SHP77 treated with DMSO at 0.1 percent for 48 hours (cell line): Measurements from ENCODE around the gene PSKH1.
"Not testable (repeated sequence)": the region's sequence is repeated elsewhere in the genome, so short reads cannot be mapped to it uniquely, and the experiment has no call there.

ENCODE experiments used
- DNase-seq: peaks from one replicate; lab custom pipeline; 2025; lab: John Stamatoyannopoulos, UW

Gene PSKH1

DNA sequence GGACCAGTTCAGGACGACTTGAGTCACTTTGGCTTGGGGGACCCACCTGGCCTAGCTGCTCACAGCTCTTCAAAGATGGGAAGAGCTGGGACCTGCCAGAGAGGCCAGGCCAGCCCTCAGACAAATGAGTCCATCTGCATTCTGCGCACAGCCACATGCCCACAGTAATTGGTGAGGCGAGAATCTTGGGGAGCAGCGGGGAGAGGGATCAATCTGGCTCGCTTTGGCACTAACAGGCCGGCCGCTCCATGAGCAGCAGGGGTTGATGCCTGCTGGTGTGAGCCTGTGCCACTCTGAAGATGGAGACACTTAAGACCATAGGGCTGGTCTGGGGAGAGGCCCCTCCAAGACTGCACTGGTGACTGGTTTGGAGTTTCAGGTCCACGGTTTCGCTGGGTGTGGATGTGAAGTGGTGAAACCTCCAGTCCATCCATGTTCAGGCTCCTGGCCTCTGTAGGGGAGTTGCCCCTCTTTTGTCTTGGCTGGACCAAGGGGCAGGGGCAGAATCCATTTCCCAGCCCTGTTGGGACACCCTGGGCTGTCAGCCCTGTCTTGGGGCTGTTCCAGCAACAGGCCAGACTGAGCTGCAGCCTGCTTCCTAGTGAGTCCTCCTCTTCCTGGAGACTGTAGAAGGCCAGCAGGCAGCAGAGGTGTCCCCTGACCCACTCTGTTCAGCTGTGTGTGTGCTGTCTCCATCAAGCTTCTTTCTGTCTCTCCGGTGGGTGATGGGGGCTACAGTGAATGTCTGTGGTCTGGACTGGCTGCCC, 31.3 kb downstream of the PSKH1 start:
- no peak for DNase-seq

DNA sequence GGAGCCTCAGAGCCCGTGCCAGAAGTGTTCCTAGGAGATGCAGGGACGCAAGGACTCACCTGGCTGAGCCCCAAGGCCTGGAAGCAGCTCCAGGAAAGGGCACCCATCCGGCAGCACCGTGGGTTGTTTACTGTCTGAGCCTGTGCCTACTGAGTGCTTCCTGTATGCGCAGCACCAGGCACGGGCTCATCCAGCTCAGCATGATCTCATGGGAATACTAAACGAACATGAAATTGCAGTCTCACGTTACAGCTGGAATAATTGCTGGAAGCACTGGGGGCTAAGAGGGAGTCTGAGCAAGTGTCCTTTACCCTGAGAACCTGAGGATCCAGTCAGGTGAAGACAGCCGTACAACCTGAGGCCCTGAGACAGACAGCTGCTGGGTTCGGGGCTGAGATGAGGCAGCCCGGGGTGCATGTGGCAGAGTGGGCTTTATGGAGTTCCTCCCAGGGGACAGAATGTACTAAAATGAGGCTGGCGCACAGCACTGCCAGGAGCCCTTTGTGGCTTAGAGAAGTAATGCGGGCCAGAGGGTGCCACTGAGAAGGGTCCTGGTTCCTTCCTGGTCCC, 33.2 kb downstream of the PSKH1 start:
- peak; percentile 67 for DNase-seq

DNA sequence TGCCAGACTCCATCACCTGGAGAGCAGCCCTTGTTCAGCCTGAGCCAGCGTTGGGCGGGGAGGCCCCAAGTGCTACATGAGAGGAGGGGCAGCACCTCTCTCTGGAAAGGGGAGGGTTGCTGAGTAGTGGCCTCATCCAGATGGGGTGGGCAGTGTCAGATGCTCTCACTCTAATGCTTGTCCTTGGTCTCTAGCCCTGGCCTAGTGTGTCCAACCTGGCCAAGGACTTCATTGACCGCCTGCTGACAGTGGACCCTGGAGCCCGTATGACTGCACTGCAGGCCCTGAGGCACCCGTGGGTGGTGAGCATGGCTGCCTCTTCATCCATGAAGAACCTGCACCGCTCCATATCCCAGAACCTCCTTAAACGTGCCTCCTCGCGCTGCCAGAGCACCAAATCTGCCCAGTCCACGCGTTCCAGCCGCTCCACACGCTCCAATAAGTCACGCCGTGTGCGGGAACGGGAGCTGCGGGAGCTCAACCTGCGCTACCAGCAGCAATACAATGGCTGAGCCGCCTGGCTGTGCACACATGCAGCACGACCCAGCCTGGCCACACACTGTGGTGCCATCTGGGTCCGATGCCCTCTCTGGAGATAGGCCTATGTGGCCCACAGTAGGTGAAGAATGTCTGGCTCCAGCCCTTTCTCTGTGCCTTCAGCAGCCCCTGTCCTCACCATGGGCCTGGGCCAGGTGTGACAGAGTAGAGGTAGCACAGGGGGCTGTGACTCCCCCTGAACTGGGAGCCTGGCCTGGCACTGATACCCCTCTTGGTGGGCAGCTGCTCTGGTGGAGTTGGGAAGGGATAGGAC, 34.3 kb downstream of the PSKH1 start:
- no peak for DNase-seq

DNA sequence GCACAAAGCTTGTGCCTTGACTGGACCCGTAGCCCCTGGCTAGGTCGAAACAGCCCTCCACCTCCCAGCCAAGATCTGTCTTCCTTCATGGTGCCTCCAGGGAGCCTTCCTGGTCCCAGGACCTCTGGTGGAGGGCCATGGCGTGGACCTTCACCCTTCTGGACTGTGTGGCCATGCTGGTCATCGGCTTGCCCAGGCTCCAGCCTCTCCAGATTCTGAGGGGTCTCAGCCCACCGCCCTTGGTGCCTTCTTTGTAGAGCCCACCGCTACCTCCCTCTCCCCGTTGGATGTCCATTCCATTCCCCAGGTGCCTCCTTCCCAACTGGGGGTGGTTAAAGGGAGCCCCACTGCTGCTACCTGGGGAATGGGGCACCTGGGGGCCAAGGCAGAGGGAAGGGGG, 35.1 kb downstream of the PSKH1 start:
- no peak for DNase-seq

DNA sequence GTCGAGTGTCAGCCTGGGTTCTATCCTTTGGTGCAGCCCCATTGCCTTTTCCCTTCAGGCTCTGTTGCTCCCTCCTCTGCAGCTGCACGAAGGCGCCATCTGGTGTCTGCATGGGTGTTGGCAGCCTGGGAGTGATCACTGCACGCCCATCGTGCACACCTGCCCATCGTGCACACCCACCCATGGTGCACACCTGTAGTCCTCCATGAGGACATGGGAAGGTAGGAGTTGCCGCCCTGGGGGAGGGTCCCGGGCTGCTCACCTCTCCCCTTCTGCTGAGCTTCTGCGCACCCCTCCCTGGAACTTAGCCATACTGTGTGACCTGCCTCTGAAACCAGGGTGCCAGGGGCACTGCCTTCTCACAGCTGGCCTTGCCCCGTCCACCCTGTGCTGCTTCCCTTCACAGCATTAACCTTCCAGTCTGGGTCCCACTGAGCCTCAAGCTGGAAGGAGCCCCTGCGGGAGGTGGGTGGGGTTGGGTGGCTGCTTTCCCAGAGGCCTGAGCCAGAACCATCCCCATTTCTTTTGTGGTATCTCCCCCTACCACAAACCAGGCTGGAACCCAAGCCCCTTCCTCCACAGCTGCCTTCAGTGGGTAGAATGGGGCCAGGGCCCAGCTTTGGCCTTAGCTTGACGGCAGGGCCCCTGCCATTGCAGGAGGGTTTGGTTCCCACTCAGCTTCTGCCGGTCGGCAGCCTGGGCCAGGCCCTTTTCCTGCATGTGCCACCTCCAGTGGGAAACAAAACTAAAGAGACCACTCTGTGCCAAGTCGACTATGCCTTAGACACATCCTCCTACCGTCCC, 35.7 kb downstream of the PSKH1 start:
- peak; percentile 14 for DNase-seq

DNA sequence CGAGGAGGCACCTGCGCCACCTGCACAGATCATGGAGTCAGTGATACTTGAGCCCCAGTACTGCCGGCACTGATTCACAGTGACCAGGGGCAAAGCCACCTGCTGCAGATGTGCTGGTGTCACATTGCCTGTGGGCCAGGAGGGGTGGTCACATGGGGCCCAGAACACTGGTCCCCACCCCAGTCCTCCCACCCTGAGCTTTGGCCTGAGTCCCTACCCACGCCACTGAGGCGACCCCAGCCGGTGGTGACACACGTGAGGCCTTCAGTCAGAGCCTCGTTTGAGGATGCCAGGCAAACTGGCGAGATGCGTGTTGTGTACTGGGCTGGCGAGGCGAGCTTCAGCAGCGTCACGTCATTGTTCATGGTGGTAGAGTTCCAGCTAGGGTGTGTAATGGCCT, 37.1 kb downstream of the PSKH1 start:
- no peak for DNase-seq

DNA sequence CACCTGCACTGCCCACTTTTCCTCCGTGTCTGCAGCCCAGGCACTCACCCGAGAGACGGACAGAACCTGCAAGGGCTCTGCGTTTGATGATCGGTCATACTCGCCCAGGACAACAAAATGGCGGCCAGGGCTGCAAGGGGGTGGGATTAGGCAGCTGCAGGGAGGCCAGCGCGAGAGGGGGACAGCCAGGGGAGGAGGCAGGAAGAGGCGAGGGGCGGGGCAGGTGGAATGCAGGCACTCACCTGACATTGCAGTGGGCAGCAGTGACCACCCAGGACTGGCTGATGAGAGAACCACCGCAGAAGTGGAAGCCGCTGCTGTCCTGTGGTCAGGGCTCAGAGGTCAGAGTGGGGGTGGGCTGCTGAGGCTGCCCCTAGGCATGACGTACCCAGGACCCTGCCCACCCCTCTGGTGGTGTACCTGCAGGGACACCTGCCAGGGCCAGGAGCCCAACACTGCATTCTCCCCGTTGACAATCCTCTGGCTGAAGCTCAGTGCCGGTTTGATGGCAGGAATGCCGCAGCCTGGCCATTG, 37.7 kb downstream of the PSKH1 start:
- DNase-seq, result no peak

DNA sequence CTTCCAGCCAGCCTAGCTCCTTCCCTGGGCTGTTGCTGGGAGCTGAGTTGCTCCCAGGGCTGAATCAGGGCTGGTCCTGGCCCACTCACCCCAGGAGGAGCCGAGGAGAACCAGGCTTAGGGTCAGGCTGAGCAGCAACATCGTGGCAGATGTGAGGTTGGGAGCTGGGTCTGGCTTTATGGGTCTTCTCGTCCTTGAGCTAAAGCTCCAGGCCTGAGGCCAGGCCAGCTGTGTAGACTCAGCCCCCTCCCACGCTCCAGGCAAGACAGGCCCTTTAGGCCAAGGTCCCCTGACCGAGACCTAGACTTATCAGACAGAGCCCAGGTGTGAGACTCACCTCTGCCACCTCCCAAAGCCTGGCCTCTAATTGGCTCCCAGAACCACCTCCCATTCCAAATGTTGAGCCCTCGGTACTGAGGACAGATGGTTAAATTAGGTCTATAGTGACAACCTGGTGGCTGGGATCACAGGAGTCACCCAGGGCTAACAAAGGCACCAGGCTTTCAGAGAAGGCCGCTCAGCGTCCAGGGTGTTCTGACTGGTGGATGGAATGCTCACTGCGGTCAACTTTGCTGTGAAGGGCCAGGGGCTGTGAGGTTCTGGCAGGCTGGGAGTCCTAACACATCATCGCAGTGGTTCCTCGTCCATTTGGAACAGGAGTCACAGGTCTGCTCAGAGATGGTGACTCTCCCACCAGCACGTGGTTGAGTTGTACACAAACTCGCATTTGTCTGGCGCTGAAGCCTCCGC, 38.8 kb downstream of the PSKH1 start, which contains the start of gene CTRL:
Gene CTRL (minus strand): TSS at position 151 of the 750 bp plus-strand sequence. CDS start 10 bp downstream, at position 141.
- no peak for DNase-seq

DNA sequence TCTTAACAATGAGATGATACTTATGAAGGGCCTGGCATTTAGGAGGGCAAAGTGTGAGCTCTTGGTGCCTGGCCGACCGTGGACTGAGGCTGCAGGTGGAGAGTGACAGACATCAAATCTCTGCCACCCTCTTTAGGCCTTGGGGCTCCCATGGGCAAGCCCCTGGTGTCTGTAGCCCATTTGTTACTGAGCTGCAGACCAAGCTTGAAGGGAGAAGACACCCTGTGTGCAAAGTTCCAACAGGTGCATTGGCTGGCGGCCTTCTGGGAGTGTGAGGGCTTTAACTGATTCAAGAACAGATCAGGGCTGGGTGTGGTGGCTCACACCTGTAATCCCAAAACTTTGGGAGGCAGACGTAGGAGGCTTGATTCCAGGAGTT, 39.4 kb downstream of the PSKH1 start:
- DNase-seq, result no peak

DNA sequence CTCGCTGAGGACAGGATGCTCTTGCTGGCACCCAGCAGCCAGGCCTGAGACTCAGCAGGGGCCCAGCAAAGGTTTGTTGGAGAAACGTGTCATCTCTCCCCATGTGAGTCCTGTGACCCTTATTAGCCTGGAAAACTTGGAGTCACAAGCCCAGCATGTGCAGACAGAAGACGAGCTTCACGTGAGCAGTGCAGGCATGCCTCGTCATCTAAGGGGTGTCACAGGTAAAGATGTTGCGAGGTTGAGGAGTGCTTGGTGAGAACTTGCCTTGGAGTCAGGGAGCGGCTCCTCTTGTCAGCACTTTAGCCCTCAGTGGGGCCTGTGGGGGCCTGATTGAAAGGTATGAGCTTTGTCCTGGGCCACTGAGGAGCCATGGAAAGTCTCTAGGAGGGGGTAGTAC, 40.8 kb downstream of the PSKH1 start:
- no peak for DNase-seq

DNA sequence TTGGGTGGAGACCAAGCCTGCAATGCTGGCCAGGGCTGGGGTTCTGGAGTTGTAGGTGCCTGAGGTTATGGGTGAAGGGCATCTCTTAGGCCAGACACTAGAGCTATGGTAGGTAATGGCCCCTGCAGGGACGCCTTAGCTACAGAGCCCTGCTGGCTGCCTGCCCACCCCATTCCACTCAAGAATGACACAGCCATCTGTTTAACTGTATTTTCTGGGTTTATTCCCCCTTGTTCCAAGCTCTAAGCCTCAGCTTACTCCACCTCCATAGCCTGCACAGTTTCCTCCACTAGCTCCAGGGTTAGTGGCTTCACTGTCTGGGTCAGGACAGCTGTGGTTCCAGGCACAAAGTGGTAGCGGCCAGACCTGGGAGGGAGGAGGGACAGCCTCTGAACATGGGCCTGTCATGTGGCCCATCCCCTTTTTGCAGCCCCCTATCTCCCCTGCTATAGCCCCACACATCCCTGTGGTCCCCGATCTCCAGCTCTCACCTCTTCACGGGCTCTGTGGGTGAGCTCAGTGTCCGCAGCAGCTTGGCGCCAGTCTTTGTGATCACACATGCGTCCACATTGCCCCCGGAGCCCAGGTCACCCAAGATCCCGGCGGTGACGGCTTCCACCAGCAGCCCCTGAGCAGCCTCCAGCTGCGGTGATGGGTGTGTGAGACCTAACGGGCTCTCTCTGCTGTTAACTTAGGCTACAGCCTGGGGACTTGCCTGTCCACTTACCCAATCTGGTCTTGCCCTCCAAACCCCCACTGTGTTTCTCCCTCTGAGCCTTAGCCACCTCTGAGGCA, 41.4 kb downstream of the PSKH1 start:
- DNase-seq, result no peak

DNA sequence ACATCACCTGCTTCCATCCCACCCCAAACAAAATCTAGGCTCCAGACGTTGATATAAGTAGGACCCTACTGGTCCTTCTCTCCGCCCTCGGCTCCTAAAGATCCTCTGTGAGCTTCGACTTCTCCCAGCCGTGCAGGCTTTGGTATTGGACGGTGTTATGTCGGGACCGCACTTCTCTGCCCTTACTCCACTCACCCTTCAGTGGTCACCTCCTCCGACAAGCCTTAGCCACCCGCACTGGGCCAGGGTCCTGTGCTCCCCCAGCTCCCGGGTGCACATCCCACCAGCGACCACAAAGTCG, 42.0 kb downstream of the PSKH1 start:
- no peak for DNase-seq

DNA sequence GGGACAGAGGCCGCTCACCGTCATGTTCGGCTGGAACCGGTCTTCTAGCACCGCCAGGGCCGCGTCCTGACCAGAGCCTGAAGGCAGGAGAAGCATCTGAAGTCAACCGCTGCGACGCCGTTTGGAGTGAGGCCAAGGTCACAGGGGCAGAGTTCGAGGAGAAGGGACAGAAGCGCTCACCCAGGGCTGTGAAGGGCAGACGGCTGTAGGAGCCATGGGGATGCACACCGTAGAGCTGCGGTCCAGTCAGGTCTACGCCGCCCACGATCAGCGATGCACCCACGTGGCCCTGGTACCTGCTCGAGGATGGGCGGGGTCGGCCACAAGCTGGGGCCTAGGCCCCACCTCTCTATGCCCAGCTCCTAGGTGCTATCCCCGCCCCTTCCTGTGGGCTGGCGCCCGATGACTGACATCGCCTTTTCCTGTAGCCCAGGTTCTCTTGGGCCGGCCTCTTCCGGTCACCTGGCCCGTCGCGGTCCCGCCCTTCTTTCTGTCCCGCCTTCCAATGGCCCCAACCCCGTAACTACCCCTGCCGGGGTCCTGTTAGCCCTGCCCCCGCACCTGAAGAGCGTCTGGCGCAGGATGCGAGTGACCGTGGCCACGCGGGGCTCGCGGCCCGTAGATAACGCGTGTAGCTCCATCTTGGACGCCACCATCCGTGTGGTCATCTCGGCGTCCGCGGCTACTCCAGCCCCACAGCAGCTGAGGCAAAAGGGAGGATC, 42.5 kb downstream of the PSKH1 start:
- DNase-seq, result peak; percentile 91

DNA sequence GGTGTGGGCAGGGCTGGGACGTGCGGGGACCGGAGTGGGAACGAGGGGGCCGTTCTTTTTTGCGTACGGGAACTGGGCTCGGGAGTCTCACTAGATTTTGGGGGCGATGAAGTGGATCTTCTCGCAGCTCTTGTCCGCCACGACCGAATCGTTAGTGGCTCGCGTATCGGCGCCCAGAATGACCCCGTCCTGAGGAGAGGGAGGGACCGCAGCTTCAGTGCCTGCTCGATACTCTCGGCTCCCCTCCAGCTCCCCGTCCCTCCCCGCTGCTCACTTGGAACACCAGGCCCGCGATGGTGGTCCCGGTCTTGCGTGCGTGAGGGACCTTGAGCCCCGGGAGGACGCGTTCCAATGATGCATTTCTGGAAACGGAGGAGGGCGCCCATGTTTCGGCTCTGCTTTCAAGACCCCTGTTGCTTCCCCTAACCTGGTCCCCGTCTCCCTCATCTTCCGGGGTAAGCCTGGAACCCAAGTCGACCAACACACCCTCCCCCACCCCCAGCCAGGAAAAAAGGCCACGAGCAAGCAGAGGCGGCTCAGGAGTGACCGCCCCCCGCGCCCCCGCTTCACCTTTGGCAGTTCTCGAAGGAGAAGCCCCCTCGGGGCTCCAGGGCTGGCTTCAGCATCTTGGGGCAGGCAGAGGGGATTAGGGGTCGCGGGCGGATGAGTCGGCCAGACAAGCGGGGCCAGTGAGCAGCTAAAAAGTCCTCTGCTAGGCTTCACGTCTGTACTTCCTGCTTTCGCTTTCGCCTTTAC, 43.2 kb downstream of the PSKH1 start, which contains the start of gene PSMB10:
Gene PSMB10 (minus strand): TSS at position 727 of the 756 bp plus-strand sequence. CDS start 101 bp downstream, at position 626.
- no peak for DNase-seq

DNA sequence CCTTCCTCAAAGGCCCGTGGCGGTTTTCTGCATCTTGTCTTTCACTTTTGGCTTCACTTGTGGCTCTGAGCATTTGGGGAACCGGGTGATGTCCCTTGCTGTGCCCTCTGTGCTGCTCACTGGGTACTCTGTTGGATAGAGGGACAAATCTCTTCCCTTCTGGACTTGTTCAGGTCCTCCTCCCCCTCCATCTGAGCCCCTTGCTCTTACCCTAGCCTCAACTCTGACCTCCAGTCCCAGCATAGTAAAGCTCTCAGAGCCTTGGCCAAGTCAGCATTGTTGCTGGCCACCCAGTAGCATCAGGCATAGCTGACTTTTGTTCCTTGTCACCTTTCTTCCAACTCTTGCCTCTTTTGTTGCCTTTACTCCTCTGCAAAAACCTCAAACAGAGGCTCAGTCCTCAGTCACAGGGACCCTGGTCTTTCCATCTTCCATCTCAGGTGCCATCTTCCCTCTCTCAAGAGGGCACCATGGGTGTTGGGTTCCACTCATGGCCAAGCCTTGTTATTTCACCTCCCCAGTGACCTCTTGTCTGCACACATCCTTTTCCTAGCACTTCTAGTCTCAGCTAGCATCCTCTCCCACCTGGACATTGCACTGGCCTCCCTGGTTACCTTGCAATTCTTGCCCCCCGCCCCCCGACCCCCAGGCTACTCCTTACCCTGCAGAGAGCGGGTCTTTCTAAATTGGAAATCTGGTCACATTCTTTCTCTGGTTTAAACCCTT, 44.0 kb downstream of the PSKH1 start:
- DNase-seq, result no peak

DNA sequence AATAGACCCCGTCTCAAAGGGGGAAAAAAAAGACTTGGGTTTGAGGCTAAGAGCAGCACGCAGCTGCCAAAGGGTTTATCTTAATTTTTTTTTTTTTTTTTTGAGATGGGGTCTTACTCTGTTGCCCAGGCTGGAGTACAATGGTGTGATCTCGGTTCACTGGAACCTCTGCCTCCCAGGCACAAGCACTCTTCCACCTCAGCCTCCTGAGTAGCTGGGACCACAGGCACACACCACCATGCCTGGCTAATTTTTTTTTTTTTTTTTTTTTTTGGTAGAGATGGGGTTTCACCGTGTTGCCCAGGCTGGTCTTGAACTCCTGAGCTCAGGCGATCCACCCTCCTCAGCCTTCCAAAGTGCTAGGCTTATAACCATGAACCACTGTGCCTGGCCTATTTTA, 44.7 kb downstream of the PSKH1 start:
- DNase-seq, result not testable (repeated sequence)

DNA sequence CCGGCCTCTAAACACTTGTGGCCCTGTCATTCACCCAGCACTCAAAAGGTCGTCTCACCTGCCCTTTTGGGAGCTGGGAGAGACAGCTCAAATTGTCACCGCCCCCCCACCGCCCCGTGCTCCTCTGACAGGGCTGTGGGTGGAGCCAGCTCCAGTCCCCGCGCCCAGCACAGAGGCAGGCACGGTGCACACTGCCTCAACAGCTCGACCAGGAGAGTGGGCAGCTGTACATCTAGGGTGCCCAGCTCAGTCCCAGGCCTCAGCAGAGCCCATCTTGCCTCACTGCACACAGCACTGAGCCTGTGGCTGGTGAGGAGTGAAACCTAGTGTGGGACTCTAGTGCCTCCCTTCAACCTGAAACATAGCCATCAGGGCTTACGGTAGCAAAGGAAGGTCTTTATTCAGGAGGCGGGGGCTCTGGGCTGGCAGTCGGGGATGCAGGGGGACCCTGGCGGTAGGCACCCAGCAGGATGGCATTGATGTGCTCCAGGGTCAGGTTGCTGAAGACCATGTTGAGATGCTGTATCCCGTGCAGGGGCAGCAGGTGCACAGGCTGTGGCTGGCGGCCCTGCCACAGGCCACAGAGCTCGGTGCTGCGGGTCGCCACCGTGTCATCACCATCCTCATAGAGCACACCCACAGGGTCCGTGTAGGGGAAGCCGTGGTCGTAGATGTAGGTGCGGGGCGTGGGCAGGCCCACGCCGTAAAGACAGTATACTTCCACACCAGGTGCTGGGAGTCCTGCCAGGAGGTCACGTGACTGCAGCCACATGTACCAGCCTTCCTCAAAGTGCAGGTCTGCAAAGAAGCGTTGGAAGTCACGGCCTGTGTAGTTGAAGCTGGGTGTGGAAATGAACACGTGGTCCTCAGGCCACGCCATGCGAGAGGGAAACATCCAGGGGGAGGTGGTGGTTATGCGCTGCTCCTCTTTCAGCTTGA, 46.7 kb downstream of the PSKH1 start:
- DNase-seq, result no peak
